ENCODE measurements around the gene RNF187. TPM values are rescaled to one million over a fixed set of nuclear protein-coding genes. Genes with fewer than 3 reads are reported as not detected.

RNF187 gene
- total RNA-seq, 1 donor from 2014 or later = 28.9 TPM

GRCh38 chr1:228544021-228544850 is 57.1 kb downstream of the RNF187 start:
- no peak for DNase-seq (ENCODE audit: low read depth in 2 of 2)

GRCh38 chr1:228544921-228545591 is 57.9 kb downstream of the RNF187 start:
- no peak for DNase-seq (ENCODE audit: low read depth in 2 of 2)

Other genes starting within 250 kb of the RNF187 start
- 10.4 and 14.8 TPM in 2 replicates for gene TRIM11, start 80.5 kb upstream of the RNF187 start, total RNA-seq
- not detected in 2 replicates for gene TRIM17, start 70.5 kb upstream of the RNF187 start, total RNA-seq
- 18.9 and 31.5 TPM in 2 replicates for gene RHOU, start 248.1 kb downstream of the RNF187 start, total RNA-seq